ENCODE data around the gene PCMT1. TPM values are rescaled to one million over a fixed set of nuclear protein-coding genes. Genes with fewer than 3 reads are reported as not detected.
A peak's percentile ranks its signal among the peaks of the same experiment; 100 is the strongest.

The PCMT1 gene
- total and polyA plus RNA-seq, 2 of the 13 experiments (the other 11 are each of a cell fraction or from before 2014, with no cell fraction given): 112 to 169 TPM

- peak; percentile 27 for TF ChIP-seq MED8 (CRISPR knock-in tag; IDR thresholded peaks at IDR 0.05; ENCODE audit: insufficient replicate concordance)
- no peak for TF ChIP-seq EP300 (IDR thresholded peaks at IDR 0.05; ENCODE audit: low read depth in 2 of 2, low read length in 2 of 2)
- no peak for TF ChIP-seq EP300 (CRISPR knock-in tag; IDR thresholded peaks at IDR 0.05; ENCODE audit: borderline replicate concordance)
- no peak for TF ChIP-seq ZNF225 (CRISPR knock-in tag; IDR thresholded peaks at IDR 0.05)
Measured at GRCh38 chr6:149711711-149712110, 37.8 kb upstream of the PCMT1 start (continued).

- FAIRE-seq (no peak), ATAC-seq (no peak), DNase-seq (ENCODE audit: low spot score) (no peak)
- H3K4me3 ChIP-seq (replicated peaks in 1 of 3; ENCODE audit: insufficient read depth in 1 of 3, low read depth in 2 of 3, low read length in 3 of 3): no peak overlapping the region
- no peaks in the 10 kb centered on the region; a peak in 1 of 5 replicates for H3K27me3 ChIP-seq (ENCODE audit: control insufficient read depth in 1 of 2, insufficient read depth in 2 of 2, low read length in 2 of 2)
- no peaks in the 10 kb centered on the region for H3K9me3 ChIP-seq (ENCODE audit: low read length)
- H3K36me3 ChIP-seq (replicated peaks in 1 of 2; ENCODE audit: control insufficient read depth in 1 of 2, insufficient read depth in 2 of 2, low read length in 2 of 2): peaks cover 0 to 4% of the 10 kb centered on the region in 2 experiments; a peak in 2 of 5 replicates
- H2AFZ ChIP-seq (ENCODE audit: low read length): no peak overlapping the region
- ChIA-PET POLR2A (interaction anchor here (0.6 kb wide), 1 partner anchor 48 kb away, joined by 3 read pairs; no protein-coding TSS in a partner anchor), CTCF (ENCODE audit: low intra/inter-chr PET ratio, low total read pairs) (no interaction called here)
- H4K20me1 ChIP-seq (ENCODE audit: insufficient read depth, low read length): peaks cover 35% of the 10 kb centered on the region
- H3K4me1 ChIP-seq (ENCODE audit: insufficient read depth, low read length): peaks cover 38% of the 10 kb centered on the region
- in situ Hi-C loops (cut with HindIII; ENCODE audit: extremely low pct_ligation_motif_present, low pct_unique_long_range_greater_than_20kb) (loop anchor here (10.0 kb wide), 1 partner anchor 150 kb away; the partner anchor contains the start of gene GINM1), intact Hi-C loops (cut with micrococcal nuclease; ENCODE audit: unreplicated experiment) (no loop called here)
- BruUV-seq (replicated peaks): no TSS peak
- TF ChIP-seq MAFK (conservative IDR thresholded peaks at IDR 0.05 in 1 of 2, IDR thresholded peaks at IDR 0.05 in 1 of 2; ENCODE audit: low read length in 2 of 2) (peak; percentile 24 to 66; a peak in 2 of 4 replicates), ZFAT (CRISPR knock-in tag; conservative IDR thresholded peaks at IDR 0.05) (no peak)
- 96% methylated on average over 1 of the region's 1 CpG for WGBS (ENCODE audit: low lambda C conversion rate)
- H3K79me2 ChIP-seq (ENCODE audit: insufficient read depth, low read length): peaks cover 84% of the 10 kb centered on the region
- no peak overlapping the region for H3K4me2 ChIP-seq (ENCODE audit: low read depth, low read length)
- no peak overlapping the region for H3K27ac ChIP-seq (ENCODE audit: extremely low read length, insufficient read depth, low read length)
- H3K9ac ChIP-seq (ENCODE audit: insufficient read depth, low read depth, low read length): no peak overlapping the region
Measured at GRCh38 chr6:149714442-149714841, 35.1 kb upstream of the PCMT1 start.
